SK-N-SH treated with all-trans-retinoic acid at 6 μM for 48 hours (cell line): ENCODE measurements around the gene FAF1.

ENCODE experiments used
- ARNTL ChIP-seq: fragments of 450-650 bp; formaldehyde crosslinking; IDR thresholded peaks from 2 replicates; pipeline ENCODE4 v1.5.0; 2020; ENCODE audit warnings: low read depth, mild to moderate bottlenecking, moderate library complexity, borderline replicate concordance
- ESRRG ChIP-seq: fragments of 250-450 bp; sonication (Bioruptor Pico); IDR thresholded peaks from 2 replicates; pipeline ENCODE4 v1.6.1; 2021; ENCODE audit warnings: mild to moderate bottlenecking
- PATZ1 ChIP-seq: fragments of 250-450 bp; sonication (Bioruptor Pico); IDR thresholded peaks from 2 replicates; pipeline ENCODE4 v1.8.0; 2020; ENCODE audit warnings: mild to moderate bottlenecking, moderate library complexity, borderline replicate concordance
- POU6F1 ChIP-seq: fragments of 250-450 bp; sonication (Bioruptor Pico); IDR thresholded peaks from 2 replicates; pipeline ENCODE4 v1.8.0; 2021; ENCODE audit warnings: low read depth, mild to moderate bottlenecking, moderate library complexity, borderline replicate concordance
- RARB ChIP-seq: fragments of 250-450 bp; sonication (Bioruptor Pico); IDR thresholded peaks from 2 replicates; pipeline ENCODE4 v1.8.0; 2021; ENCODE audit warnings: mild to moderate bottlenecking, moderate library complexity

GRCh38 chr1:50975436-50975835 lies 15.4 kb upstream of the FAF1 start:
- TF ChIP-seq PATZ1 (no peak), ARNTL (no peak), RARB (CRISPR knock-in tag) (no peak), POU6F1 (CRISPR knock-in tag) (no peak), ESRRG (CRISPR knock-in tag) (no peak)
